H1 (cell line): ENCODE data around the gene PALM3. TPM values are rescaled to one million over a fixed set of nuclear protein-coding genes. Genes with fewer than 3 reads are reported as not detected.

Experiments
- CTCF ChIA-PET: fragments of 300-600 bp; sonication (Branson Sonifier 250); formaldehyde crosslinking; loops from one replicate; lab custom pipeline; 2021; ENCODE audit not compliant: partially characterized antibody; lab: Charles Lee
- POLR2A ChIA-PET: fragments of 300-600 bp; sonication (Branson Sonifier 250); formaldehyde crosslinking; loops from one replicate; lab custom pipeline; 2021; ENCODE audit warnings: inconsistent platforms; ENCODE audit not compliant: partially characterized antibody; lab: Charles Lee
- DNase-seq, 2 experiments: peaks; one replicate each; pipeline versions ENCODE4 v3.0.0 to v3.0.0-alpha.2; 2010 to 2022; ENCODE audit warnings: low spot score in 2 of 2, low read depth in 1 of 2, mixed read lengths in 1 of 2
- FAIRE-seq: peaks from 2 replicates; lab custom pipeline; 2011; peaks lifted over from hg19 to GRCh38; lab: Jason Lieb, UNC
- H2AFZ ChIP-seq: 2 replicates; pipeline ENCODE4 v1.8.1; 2012; ENCODE audit warnings: low read length, inconsistent platforms
- H2AK5ac ChIP-seq: 2 replicates; pipeline ENCODE4 v1.6.1; 2013; ENCODE audit warnings: low read depth, low read length
- H2BK120ac ChIP-seq: replicated peaks from 2 replicates; pipeline ENCODE3; 2013; ENCODE audit warnings: low read depth, low read length, inconsistent platforms
- H2BK12ac ChIP-seq: 2 replicates; pipeline ENCODE4 v1.6.1; 2013; ENCODE audit warnings: low read depth, low read length
- H2BK15ac ChIP-seq: 2 replicates; pipeline ENCODE4 v1.6.1; 2013; ENCODE audit warnings: low read length
- H2BK20ac ChIP-seq: 2 replicates; pipeline ENCODE4 v1.6.1; 2013; ENCODE audit warnings: low read length
- H2BK5ac ChIP-seq: 2 replicates; pipeline ENCODE4 v1.6.1; 2013; ENCODE audit warnings: low read depth, low read length
- H3K14ac ChIP-seq: 2 replicates; pipeline ENCODE4 v1.6.1; 2013; ENCODE audit warnings: inconsistent platforms; ENCODE audit not compliant: insufficient read length
- H3K18ac ChIP-seq: 2 replicates; pipeline ENCODE4 v1.6.1; 2013; ENCODE audit warnings: low read length; ENCODE audit errors: extremely low read depth
- H3K23ac ChIP-seq: 2 replicates; pipeline ENCODE4 v1.6.1; 2013; ENCODE audit warnings: inconsistent platforms; ENCODE audit not compliant: insufficient read length
- H3K23me2 ChIP-seq: 2 replicates; pipeline ENCODE4 v1.6.1; 2013; ENCODE audit warnings: low read depth, low read length
- H3K27ac ChIP-seq: 2 replicates; pipeline ENCODE4 v1.6.1; 2011; ENCODE audit warnings: low read depth, low read length, inconsistent platforms
- H3K27me3 ChIP-seq, 4 experiments: replicated peaks in 1 of 4; 1 replicate in 1 of 4; 2 replicates in 3 of 4; pipeline versions ENCODE4 v1.6.1 to v1.8.1; 2011 to 2013; ENCODE audit warnings: low read length in 3 of 4, mild to moderate bottlenecking in 3 of 4, inconsistent platforms in 2 of 4, mixed read lengths in 2 of 4, moderate library complexity in 1 of 4; ENCODE audit not compliant: control insufficient read depth in 3 of 4, insufficient read depth in 3 of 4; ENCODE audit errors: extremely low read depth in 1 of 4
- H3K36me3 ChIP-seq, 4 experiments: 2 replicates each; pipeline versions ENCODE4 v1.6.1 to v1.8.1; 2011 to 2013; ENCODE audit warnings: mild to moderate bottlenecking in 4 of 4, low read length in 3 of 4, moderate library complexity in 2 of 4, control low read depth in 1 of 4, inconsistent platforms in 1 of 4; ENCODE audit not compliant: insufficient read depth in 4 of 4, control insufficient read depth in 2 of 4
- H3K4ac ChIP-seq: replicated peaks from 2 replicates; pipeline ENCODE3; 2013; ENCODE audit warnings: low read length, low read depth, mixed read lengths, inconsistent platforms; ENCODE audit not compliant: insufficient read length
- H3K4me1 ChIP-seq, 4 experiments: replicated peaks in 1 of 4; 1 replicate in 1 of 4; 2 replicates in 3 of 4; pipeline versions ENCODE4 v1.6.1 to v1.8.1; 2011 to 2013; ENCODE audit warnings: low read length in 3 of 4, inconsistent platforms in 2 of 4, mixed read lengths in 1 of 4; ENCODE audit not compliant: insufficient read depth in 4 of 4, control insufficient read depth in 3 of 4
- H3K4me2 ChIP-seq, 2 experiments: 2 replicates each; pipeline versions ENCODE4 v1.6.1 to v1.8.1; 2011 to 2013; ENCODE audit warnings: low read depth in 2 of 2, low read length in 2 of 2, control low read depth in 1 of 2, inconsistent platforms in 1 of 2, mild to moderate bottlenecking in 1 of 2; ENCODE audit not compliant: insufficient read depth in 1 of 2
- H3K4me3 ChIP-seq, 4 experiments: fragments of 200-600, 300-600 bp in 1 of 4; sonication (generic), shearing (Covaris generic), sonication (Bioruptor Twin) in 1 of 4; 2 replicates each; pipeline versions ENCODE4 v1.5.1 to v1.8.1; 2011 to 2016; ENCODE audit warnings: low read length in 4 of 4, low read depth in 3 of 4, control low read depth in 2 of 4, inconsistent platforms in 2 of 4, mild to moderate bottlenecking in 2 of 4, mixed read lengths in 1 of 4, moderate library complexity in 1 of 4; ENCODE audit not compliant: insufficient read depth in 2 of 4; ENCODE audit errors: extremely low read depth in 1 of 4
- H3K56ac ChIP-seq: replicated peaks from 2 replicates; pipeline ENCODE3; 2013; ENCODE audit warnings: low read depth, mild to moderate bottlenecking, mixed read lengths, low read length, inconsistent platforms; ENCODE audit not compliant: insufficient read length
- H3K79me1 ChIP-seq: 2 replicates; pipeline ENCODE4 v1.6.1; 2013; ENCODE audit warnings: low read depth, low read length, control low read depth
- H3K79me2 ChIP-seq, 2 experiments: 2 replicates each; pipeline versions ENCODE4 v1.6.1 to v1.8.1; 2012 to 2013; ENCODE audit warnings: low read length in 2 of 2, mild to moderate bottlenecking in 2 of 2, inconsistent platforms in 1 of 2; ENCODE audit not compliant: insufficient read depth in 2 of 2, control insufficient read depth in 1 of 2
- H3K9ac ChIP-seq, 4 experiments: replicated peaks in 1 of 4; 1 replicate in 1 of 4; 2 replicates in 3 of 4; pipeline versions ENCODE4 v1.6.1 to v1.8.1; 2011 to 2013; ENCODE audit warnings: low read depth in 3 of 4, low read length in 3 of 4, control low read depth in 2 of 4, mild to moderate bottlenecking in 2 of 4, moderate library complexity in 2 of 4, inconsistent platforms in 1 of 4; ENCODE audit errors: extremely low read depth in 1 of 4
- H3K9me3 ChIP-seq, 2 experiments: 2 replicates each; pipeline versions ENCODE4 v1.6.1 to v1.8.1; 2012 to 2013; ENCODE audit warnings: mild to moderate bottlenecking in 2 of 2, moderate library complexity in 2 of 2, control low read depth in 1 of 2, inconsistent platforms in 1 of 2, low read depth in 1 of 2, low read length in 1 of 2, mixed read lengths in 1 of 2; ENCODE audit not compliant: insufficient read depth in 2 of 2
- H4K20me1 ChIP-seq, 2 experiments: replicated peaks in 1 of 2; 2 replicates each; pipeline versions ENCODE3 to v1.8.1; 2011 to 2013; ENCODE audit warnings: inconsistent platforms in 2 of 2, low read length in 2 of 2, mild to moderate bottlenecking in 1 of 2; ENCODE audit not compliant: insufficient read depth in 2 of 2, control insufficient read depth in 1 of 2
- H4K5ac ChIP-seq: 2 replicates; pipeline ENCODE4 v1.6.1; 2013; ENCODE audit warnings: low read length, low read depth, mixed read lengths, inconsistent platforms; ENCODE audit not compliant: insufficient read length
- H4K8ac ChIP-seq: 2 replicates; pipeline ENCODE4 v1.8.0; 2013; ENCODE audit warnings: mild to moderate bottlenecking, moderate library complexity, low read length, inconsistent platforms; ENCODE audit not compliant: insufficient read depth; ENCODE audit errors: extremely low read depth
- H4K91ac ChIP-seq: replicated peaks from 2 replicates; pipeline ENCODE3; 2013; ENCODE audit warnings: low read length, mixed read lengths, inconsistent platforms; ENCODE audit not compliant: insufficient read length
- BCL11A ChIP-seq, 2 experiments: IDR thresholded peaks; one replicate each; pipeline ENCODE4 v1.6.1; 2011; ENCODE audit warnings: low read depth in 2 of 2, low read length in 2 of 2, mild to moderate bottlenecking in 2 of 2
- E2F6 ChIP-seq: IDR thresholded peaks from 2 replicates; pipeline ENCODE4 v1.6.1; 2012; ENCODE audit warnings: inconsistent platforms
- MAX ChIP-seq: IDR thresholded peaks from 2 replicates; pipeline ENCODE4 v1.6.1; 2012; ENCODE audit warnings: inconsistent platforms
- RAD21 ChIP-seq, 2 experiments: IDR thresholded peaks in 1 of 2; conservative IDR thresholded peaks in 1 of 2; 2 replicates each; pipeline ENCODE4 v1.6.1; 2011; ENCODE audit warnings: low read depth in 2 of 2, low read length in 2 of 2, improper control_type of control experiment in 1 of 2, inconsistent platforms in 1 of 2, mild to moderate bottlenecking in 1 of 2, moderate library complexity in 1 of 2
- SRF ChIP-seq: IDR thresholded peaks from 2 replicates; pipeline ENCODE4 v1.6.1; 2011; ENCODE audit warnings: mild to moderate bottlenecking, low read depth, low read length, moderate library complexity
- WGBS, 2 experiments: shearing (Covaris generic) in 1 of 2; methylation state at CpG; one replicate each; pipeline versions ENCODE4 v1.1.6 to v1.1.7; 2013 to 2015; ENCODE audit warnings: low lambda C conversion rate in 2 of 2, mixed read lengths in 2 of 2, inconsistent platforms in 1 of 2, low coverage in 1 of 2, missing lambda C conversion rate in 1 of 2; ENCODE audit not compliant: insufficient replicate concordance in 2 of 2, insufficient coverage in 1 of 2, insufficient read length in 1 of 2; ENCODE audit errors: extremely low coverage in 1 of 2, missing lambda C conversion rate in 1 of 2; 5-methylcytosine and 5-hydroxymethylcytosine counted together
- polyA plus RNA-seq, 7 experiments: library from polyadenylated mRNA; depleted of rRNA in 3 of 7; stranded (reverse) in 5 of 7; unstranded in 2 of 7; fragments of >200 nt in 5 of 7; fragments of 200-250 nt in 2 of 7; gene quantifications; 1 replicate in 5 of 7; 2 replicates in 1 of 7; 4 replicates in 1 of 7; pipeline versions ENCODE4 v1.2.1 to v1.2.3, GENCODE V29; 2011 to 2013; ENCODE audit warnings: missing spikeins in 2 of 7, mixed read lengths in 2 of 7
- total RNA-seq: library from RNA; stranded (reverse); fragmentation: NEBNext Ultra II Directional; extraction: Animal tissue kit (Norgen Biotek cat#: 25700); gene quantifications from 2 replicates; pipeline ENCODE4 v1.2.1, GENCODE V29; 2021

Gene PALM3
- total and polyA plus RNA-seq, 2 of the 8 experiments (the other 6 are each of a cell fraction or from before 2014, with no cell fraction given), result 5.8 to 31.3 TPM

- Histone ChIP-seq H4K8ac (no peak overlapping the region), H3K18ac (no peak overlapping the region; the same call in 1 of the 2 replicates), H3K4me3 (no peak overlapping the region), H2BK5ac (no peak overlapping the region), H2AFZ (no peak overlapping the region; the same call in 1 of the 2 replicates), H3K36me3 (no peaks in the 10 kb centered on the region), H3K79me1 (no peaks in the 10 kb centered on the region), H3K9ac (no peak overlapping the region), H2BK20ac (no peak overlapping the region), H3K9me3 (no peaks in the 10 kb centered on the region), H2BK15ac (no peak overlapping the region), H3K56ac (no peak overlapping the region), H3K27me3 (no peaks in the 10 kb centered on the region), H4K20me1 (no peaks in the 10 kb centered on the region), H4K5ac (no peak overlapping the region), H3K4ac (no peak overlapping the region), H3K14ac (no peak overlapping the region), H3K23ac (no peak overlapping the region), H3K4me1 (peaks cover 0 to 2% (median 0%) of the 10 kb centered on the region in 4 experiments; a peak in 1 of 7 replicates), H3K4me2 (no peak overlapping the region), H4K91ac (no peak overlapping the region), H2AK5ac (no peak overlapping the region), H3K23me2 (no peaks in the 10 kb centered on the region), H2BK12ac (no peak overlapping the region), H3K79me2 (no peaks in the 10 kb centered on the region), H2BK120ac (no peak overlapping the region), H3K27ac (no peak overlapping the region)
- DNase-seq (no peak), FAIRE-seq (no peak)
- no peak for TF ChIP-seq RAD21 (IDR thresholded peaks at IDR 0.05 in 1 of 2, conservative IDR thresholded peaks at IDR 0.05 in 1 of 2; ENCODE audit: low read depth in 2 of 2, low read length in 2 of 2)
- TF ChIP-seq BCL11A (IDR thresholded peaks at IDR 0.05; ENCODE audit: low read depth in 2 of 2, low read length in 2 of 2), result no peak
- TF ChIP-seq MAX, result no peak
- no peak for TF ChIP-seq E2F6
- TF ChIP-seq SRF, result no peak
- POLR2A ChIA-PET, result interaction anchor here (1.1 to 1.9 kb wide), 5 partner anchors 9 to 62 kb away, joined by 3 to 5 read pairs (median 4); partner anchors contain the start of gene IL27RA
- CTCF ChIA-PET, result interaction anchor here (0.6 to 2.3 kb wide), 17 partner anchors 9 to 207 kb away, joined by 3 to 15 read pairs (median 4); partner anchors contain the start of gene IL27RA
- WGBS, 2 experiments, result 91% methylated on average over 4 of the region's 4 CpGs; no CpG with 5 or more reads in 1 of the 2 experiments
These were observed 39.4 kb downstream of the PALM3 start for GRCh38 chr19:14022469-14022868.
